ENCODE results near the gene HACD1.

Gene HACD1

GRCh38 chr10:17607060-17607459 lies 10.1 kb downstream of the HACD1 start:
- no peak overlapping the region for H3K4me2 ChIP-seq (ENCODE audit: insufficient read depth, low read length)
- no peak overlapping the region for H2AFZ ChIP-seq (ENCODE audit: low read depth, low read length)

GRCh38 chr10:17606547-17607040 lies 10.6 kb downstream of the HACD1 start:
- Histone ChIP-seq H3K4me2 (ENCODE audit: insufficient read depth, low read length) (no peak overlapping the region), H3K36me3 (ENCODE audit: insufficient read depth, low read length) (no peaks in the 10 kb centered on the region), H2AFZ (ENCODE audit: low read depth, low read length) (no peak overlapping the region), H3K27me3 (ENCODE audit: insufficient read depth, low read length, poor library complexity) (no peaks in the 10 kb centered on the region), H3K4me1 (ENCODE audit: insufficient read depth, low read length) (peaks cover 6% of the 10 kb centered on the region; the same call in 1 of the 2 replicates), H4K20me1 (ENCODE audit: insufficient read depth, low read length) (no peaks in the 10 kb centered on the region), H3K79me2 (ENCODE audit: insufficient read depth, low read length) (no peaks in the 10 kb centered on the region), H3K9ac (ENCODE audit: low read depth, low read length) (no peak overlapping the region), H3K27ac (ENCODE audit: low read length) (no peak overlapping the region), H3K4me3 (ENCODE audit: low read depth in 1 of 2, low read length in 2 of 2) (no peak overlapping the region), H3K9me3 (ENCODE audit: insufficient read depth, low read length, severe bottlenecking) (no peaks in the 10 kb centered on the region)
- TF ChIP-seq EZH2 (IDR thresholded peaks at IDR 0.05; ENCODE audit: borderline replicate concordance, low read depth, low read length, severe bottlenecking) (no peak), CTCF (IDR thresholded peaks at IDR 0.05; ENCODE audit: borderline replicate concordance, extremely low read depth, low read length, poor library complexity, severe bottlenecking) (no peak)
- DNase-seq, result no peak
- ATAC-seq (ENCODE audit: insufficient read depth, low read depth), result no peak

More at GRCh38 chr10:17607060-17607459, 10.1 kb downstream of the HACD1 start:
- no peak overlapping the region for H3K4me3 ChIP-seq (ENCODE audit: low read depth in 1 of 2, low read length in 2 of 2)
- TF ChIP-seq CTCF (IDR thresholded peaks at IDR 0.05; ENCODE audit: borderline replicate concordance, extremely low read depth, low read length, poor library complexity, severe bottlenecking) (no peak), EZH2 (IDR thresholded peaks at IDR 0.05; ENCODE audit: borderline replicate concordance, low read depth, low read length, severe bottlenecking) (no peak)
- no peaks in the 10 kb centered on the region for H3K79me2 ChIP-seq (ENCODE audit: insufficient read depth, low read length)
- H3K9me3 ChIP-seq (ENCODE audit: insufficient read depth, low read length, severe bottlenecking), result no peaks in the 10 kb centered on the region
- no peaks in the 10 kb centered on the region for H3K27me3 ChIP-seq (ENCODE audit: insufficient read depth, low read length, poor library complexity)
- DNase-seq (no peak), ATAC-seq (ENCODE audit: insufficient read depth, low read depth) (peak; percentile 43; the same call in 1 of the 3 replicates)
- no peaks in the 10 kb centered on the region for H3K36me3 ChIP-seq (ENCODE audit: insufficient read depth, low read length)
- H3K27ac ChIP-seq (ENCODE audit: low read length), result no peak overlapping the region
- peaks cover 6% of the 10 kb centered on the region; the same call in 1 of the 2 replicates for H3K4me1 ChIP-seq (ENCODE audit: insufficient read depth, low read length)
- H3K9ac ChIP-seq (ENCODE audit: low read depth, low read length), result no peak overlapping the region
- no peaks in the 10 kb centered on the region for H4K20me1 ChIP-seq (ENCODE audit: insufficient read depth, low read length)

GRCh38 chr10:17605936-17606335 lies 11.2 kb downstream of the HACD1 start:
- DNase-seq (no peak), ATAC-seq (ENCODE audit: insufficient read depth, low read depth) (no peak)
- no peaks in the 10 kb centered on the region for H3K27me3 ChIP-seq (ENCODE audit: insufficient read depth, low read length, poor library complexity)
- H3K9me3 ChIP-seq (ENCODE audit: insufficient read depth, low read length, severe bottlenecking), result no peaks in the 10 kb centered on the region
- no peaks in the 10 kb centered on the region for H3K36me3 ChIP-seq (ENCODE audit: insufficient read depth, low read length)
- H3K4me3 ChIP-seq (ENCODE audit: low read depth in 1 of 2, low read length in 2 of 2), result no peak overlapping the region
- H2AFZ ChIP-seq (ENCODE audit: low read depth, low read length), result no peak overlapping the region
- no peak overlapping the region for H3K9ac ChIP-seq (ENCODE audit: low read depth, low read length)
- H3K4me1 ChIP-seq (ENCODE audit: insufficient read depth, low read length), result peaks cover 6% of the 10 kb centered on the region; the same call in 1 of the 2 replicates
- TF ChIP-seq EZH2 (IDR thresholded peaks at IDR 0.05; ENCODE audit: borderline replicate concordance, low read depth, low read length, severe bottlenecking) (no peak), CTCF (IDR thresholded peaks at IDR 0.05; ENCODE audit: borderline replicate concordance, extremely low read depth, low read length, poor library complexity, severe bottlenecking) (no peak)
- no peak overlapping the region for H3K4me2 ChIP-seq (ENCODE audit: insufficient read depth, low read length)
- no peak overlapping the region for H3K27ac ChIP-seq (ENCODE audit: low read length)
- no peaks in the 10 kb centered on the region for H4K20me1 ChIP-seq (ENCODE audit: insufficient read depth, low read length)
- H3K79me2 ChIP-seq (ENCODE audit: insufficient read depth, low read length), result no peaks in the 10 kb centered on the region
